Transverse colon (tissue), 4 donors: ENCODE results near the gene C19orf12. TPM values are rescaled to one million over a fixed set of nuclear protein-coding genes. Genes with fewer than 3 reads are reported as not detected.

Source experiments
- DNase-seq: peaks from one replicate; pipeline ENCODE4 v3.0.0-alpha.2; 2019
- H3K27ac ChIP-seq, 4 donors: fragments of 200-600 bp; sonication (generic); 2 replicates each; pipeline ENCODE4 v1.5.1; 2016 to 2018; ENCODE audit warnings: inconsistent platforms in 4 of 4
- H3K27me3 ChIP-seq: fragments of 200-600 bp; sonication (generic); 2 replicates; pipeline ENCODE4 v1.5.1; 2017; ENCODE audit warnings: inconsistent platforms
- H3K36me3 ChIP-seq, 4 donors: fragments of 200-600 bp; sonication (generic); 2 replicates each; pipeline ENCODE4 v1.5.1; 2017 to 2019; ENCODE audit warnings: inconsistent platforms in 4 of 4
- H3K4me1 ChIP-seq, 4 donors: fragments of 200-600 bp; sonication (generic); 2 replicates each; pipeline ENCODE4 v1.5.1; 2017 to 2020; ENCODE audit warnings: inconsistent platforms in 4 of 4
- H3K4me3 ChIP-seq, 4 donors: fragments of 200-600 bp; sonication (generic); 1 replicate in 1 of 4; 2 replicates in 3 of 4; pipeline versions ENCODE4 v1.5.1 to v1.6.1; 2017 to 2019; ENCODE audit warnings: inconsistent platforms in 4 of 4
- H3K9me3 ChIP-seq, 2 donors: fragments of 200-600 bp; sonication (generic); 2 replicates each; pipeline ENCODE4 v1.5.1; 2017 to 2019; ENCODE audit warnings: inconsistent platforms in 2 of 2
- EP300 ChIP-seq: sonication (generic); formaldehyde crosslinking; IDR thresholded peaks from one replicate; pipeline ENCODE4 v1.6.1; 2017; ENCODE audit warnings: antibody characterized with exemption, low read depth
- POLR2A ChIP-seq: fragments of 450-650 bp; IDR thresholded peaks from one replicate; pipeline ENCODE4 v1.6.1; 2016; ENCODE audit warnings: antibody characterized with exemption, mild to moderate bottlenecking, moderate library complexity
- POLR2AphosphoS5 ChIP-seq, 3 donors: sonication (generic); formaldehyde crosslinking; IDR thresholded peaks; one replicate each; pipeline ENCODE4 v1.6.1; 2016; ENCODE audit warnings: antibody characterized with exemption in 3 of 3
- WGBS, 2 donors: methylation state at CpG; one replicate each; pipeline ENCODE4 v1.1.5; 2018; ENCODE audit warnings: low coverage in 1 of 2; 5-methylcytosine and 5-hydroxymethylcytosine counted together
- in situ Hi-C, 4 donors: fragments of 200-750 bp; cut with MboI; loops; one replicate each; pipeline versions ENCODE4 v1.15.0 to v1.15.1; 2017; ENCODE audit warnings: low sequenced_read_pairs in 3 of 4, low pct_ligation_motif_present in 1 of 4, low pct_unique_long_range_greater_than_20kb in 1 of 4
- intact Hi-C: fragments of 100-400 bp; cut with DNase I; formaldehyde crosslinking; loops from one replicate; pipeline ENCODE4 v1.15.1; 2023; ENCODE audit warnings: low total_unique reads
- total RNA-seq, 4 donors: library from RNA; depleted of rRNA; stranded (reverse); fragments of >200 nt; gene quantifications; one replicate each; pipeline ENCODE4 v1.1.0, GENCODE V29; 2016
- TF ChIP-seq, protein P1 (sequence below), 5 experiments: fragments of 200-600 bp in 3 of 5; fragments of 450-650 bp in 2 of 5; sonication (generic) in 3 of 5; IDR thresholded peaks; 1 replicate in 2 of 5; 2 replicates in 3 of 5; pipeline ENCODE4 v1.5.1; 2016 to 2017; ENCODE audit warnings: antibody characterized with exemption in 5 of 5, inconsistent platforms in 3 of 5, mild to moderate bottlenecking in 2 of 5, moderate library complexity in 1 of 5

C19orf12 gene
- total RNA-seq, 4 donors from 2014 or later = 13.9 to 33.3 (median 21.4) TPM

DNA sequence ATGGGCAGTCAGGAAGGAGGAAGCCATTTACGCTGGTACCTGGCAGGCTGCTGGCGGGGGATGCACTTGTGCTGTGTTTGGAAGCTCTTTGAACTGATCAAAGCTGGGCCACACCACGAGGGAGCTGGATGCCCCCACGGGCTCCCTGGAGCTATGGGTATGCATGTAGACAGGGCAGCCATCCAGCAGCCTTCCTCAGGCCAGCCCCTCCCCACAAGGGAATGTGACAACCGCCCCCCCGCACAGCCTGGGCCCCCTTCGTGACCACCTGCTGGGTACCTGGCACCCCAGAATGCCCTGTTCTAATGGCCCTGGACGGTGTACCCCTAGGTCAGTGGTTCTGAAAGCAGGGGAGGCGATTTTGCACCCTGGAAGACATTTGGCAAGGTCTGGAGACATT is 42.5 kb upstream of the C19orf12 start:
- intact Hi-C loops (no loop called here), in situ Hi-C loops (loop anchor here in 3 of 4 donors (25.0 kb wide), 2 partner anchors 105 to 905 kb away; no protein-coding TSS in a partner anchor)
- H3K27ac ChIP-seq = no peak overlapping the region
- H3K4me1 ChIP-seq = peaks cover 0 to 13% (median 4%) of the 10 kb centered on the region in 4 donors
- H3K36me3 ChIP-seq = no peaks in the 10 kb centered on the region
- H3K9me3 ChIP-seq = no peaks in the 10 kb centered on the region
- no peak overlapping the region for H3K4me3 ChIP-seq
- no peak for DNase-seq
- H3K27me3 ChIP-seq = no peaks in the 10 kb centered on the region
- TF ChIP-seq POLR2AphosphoS5 (IDR thresholded peaks at IDR 0.05) (no peak), EP300 (no peak), POLR2A (no peak)
- TF ChIP-seq, protein P1, sequence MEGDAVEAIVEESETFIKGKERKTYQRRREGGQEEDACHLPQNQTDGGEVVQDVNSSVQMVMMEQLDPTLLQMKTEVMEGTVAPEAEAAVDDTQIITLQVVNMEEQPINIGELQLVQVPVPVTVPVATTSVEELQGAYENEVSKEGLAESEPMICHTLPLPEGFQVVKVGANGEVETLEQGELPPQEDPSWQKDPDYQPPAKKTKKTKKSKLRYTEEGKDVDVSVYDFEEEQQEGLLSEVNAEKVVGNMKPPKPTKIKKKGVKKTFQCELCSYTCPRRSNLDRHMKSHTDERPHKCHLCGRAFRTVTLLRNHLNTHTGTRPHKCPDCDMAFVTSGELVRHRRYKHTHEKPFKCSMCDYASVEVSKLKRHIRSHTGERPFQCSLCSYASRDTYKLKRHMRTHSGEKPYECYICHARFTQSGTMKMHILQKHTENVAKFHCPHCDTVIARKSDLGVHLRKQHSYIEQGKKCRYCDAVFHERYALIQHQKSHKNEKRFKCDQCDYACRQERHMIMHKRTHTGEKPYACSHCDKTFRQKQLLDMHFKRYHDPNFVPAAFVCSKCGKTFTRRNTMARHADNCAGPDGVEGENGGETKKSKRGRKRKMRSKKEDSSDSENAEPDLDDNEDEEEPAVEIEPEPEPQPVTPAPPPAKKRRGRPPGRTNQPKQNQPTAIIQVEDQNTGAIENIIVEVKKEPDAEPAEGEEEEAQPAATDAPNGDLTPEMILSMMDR (IDR thresholded peaks at IDR 0.05) = no peak
- 84 to 94% methylated on average over 3 to 7 of the region's 9 CpGs for WGBS, 2 donors

GRCh38 chr19:29753934-29754305 is 38.9 kb upstream of the C19orf12 start:
- intact Hi-C loops (no loop called here), in situ Hi-C loops (loop anchor here in 3 of 4 donors (25.0 kb wide), 2 partner anchors 108 to 908 kb away; no protein-coding TSS in a partner anchor)
- no peaks in the 10 kb centered on the region for H3K9me3 ChIP-seq
- no peaks in the 10 kb centered on the region for H3K4me1 ChIP-seq
- H3K36me3 ChIP-seq = no peaks in the 10 kb centered on the region
- no peak overlapping the region for H3K4me3 ChIP-seq
- TF ChIP-seq, protein P1 (IDR thresholded peaks at IDR 0.05) = no peak
- no peak for TF ChIP-seq EP300
- no peak for TF ChIP-seq POLR2A
- no peak for TF ChIP-seq POLR2AphosphoS5 (IDR thresholded peaks at IDR 0.05)
- no peak for DNase-seq
- no peak overlapping the region for H3K27ac ChIP-seq
- H3K27me3 ChIP-seq = no peaks in the 10 kb centered on the region
- 80 to 83% methylated on average over 1 to 7 of the region's 7 CpGs for WGBS, 2 donors

- DNase-seq = no peak
- Histone ChIP-seq H3K27ac (no peak overlapping the region), H3K9me3 (no peaks in the 10 kb centered on the region), H3K36me3 (no peaks in the 10 kb centered on the region), H3K27me3 (no peaks in the 10 kb centered on the region), H3K4me1 (no peaks in the 10 kb centered on the region), H3K4me3 (no peak overlapping the region)
- WGBS, 2 donors = 82 to 88% methylated on average over 9 to 16 of the region's 16 CpGs
- in situ Hi-C loops = loop anchor here in 3 of 4 donors (25.0 kb wide), 2 partner anchors 109 to 909 kb away; no protein-coding TSS in a partner anchor
- intact Hi-C loops = no loop called here
- TF ChIP-seq, protein P1 (IDR thresholded peaks at IDR 0.05) = no peak
- TF ChIP-seq POLR2A (no peak), POLR2AphosphoS5 (IDR thresholded peaks at IDR 0.05) (no peak), EP300 (no peak)
These were observed 38.3 kb upstream of the C19orf12 start for GRCh38 chr19:29753190-29753933.

GRCh38 chr19:29752450-29753025 is 37.5 kb upstream of the C19orf12 start:
- Histone ChIP-seq H3K27ac (no peak overlapping the region), H3K4me1 (no peaks in the 10 kb centered on the region), H3K27me3 (no peaks in the 10 kb centered on the region), H3K4me3 (no peak overlapping the region), H3K9me3 (no peaks in the 10 kb centered on the region), H3K36me3 (no peaks in the 10 kb centered on the region)
- no peak for DNase-seq
- TF ChIP-seq, protein P1 (IDR thresholded peaks at IDR 0.05) = no peak
- no peak for TF ChIP-seq POLR2AphosphoS5 (IDR thresholded peaks at IDR 0.05)
- TF ChIP-seq EP300 = no peak
- no peak for TF ChIP-seq POLR2A
- WGBS, 2 donors = 30 to 74% methylated on average over 2 to 11 of the region's 11 CpGs
- in situ Hi-C loops = loop anchor here in 3 of 4 donors (25.0 kb wide), 2 partner anchors 110 to 910 kb away; no protein-coding TSS in a partner anchor
- intact Hi-C loops = no loop called here
